ENCODE results near the gene MAPK8IP1. TPM values are rescaled to one million over a fixed set of nuclear protein-coding genes. Genes with fewer than 3 reads are reported as not detected.

MAPK8IP1 gene
- total and polyA plus RNA-seq, 2 donors (not counting 3 experiments of a cell fraction or from before 2014, with no cell fraction given) = 4.1 to 4.8 TPM

- Histone ChIP-seq H3K79me2 (ENCODE audit: control insufficient read depth, insufficient read depth, low read length) (no peaks in the 10 kb centered on the region), H3K27me3 (ENCODE audit: control insufficient read depth in 2 of 2, insufficient read depth in 2 of 2, low read length in 2 of 2) (no peaks in the 10 kb centered on the region), H3K36me3 (ENCODE audit: control insufficient read depth in 2 of 2, extremely low read depth in 1 of 2, insufficient read depth in 2 of 2, low read length in 2 of 2) (peaks cover 5 to 48% of the 10 kb centered on the region in 2 experiments), H4K20me1 (replicated peaks; ENCODE audit: control insufficient read depth, extremely low read depth, insufficient read depth, low read length) (no peaks in the 10 kb centered on the region), H3K9ac (replicated peaks; ENCODE audit: extremely low read depth, insufficient read depth, low read length) (no peak overlapping the region), H3K27ac (ENCODE audit: insufficient read depth, low read depth, low read length) (no peak overlapping the region), H3K9me3 (replicated peaks; ENCODE audit: control insufficient read depth, insufficient read depth, low read length) (no peaks in the 10 kb centered on the region), H2AFZ (ENCODE audit: low read depth, low read length) (no peak overlapping the region), H3K9me1 (replicated peaks; ENCODE audit: control insufficient read depth, extremely low read depth, insufficient read depth, low read length) (no peaks in the 10 kb centered on the region), H3K4me2 (ENCODE audit: insufficient read depth, low read length) (no peak overlapping the region), H3K4me3 (replicated peaks in 1 of 3; ENCODE audit: insufficient read depth in 1 of 3, low read depth in 1 of 3, low read length in 3 of 3) (no peak overlapping the region), H3K4me1 (ENCODE audit: control insufficient read depth, extremely low read depth, insufficient read depth, low read length) (no peaks in the 10 kb centered on the region)
- FAIRE-seq (no peak), DNase-seq (ENCODE audit: low read depth, low spot score) (no peak)
- ChIA-PET POLR2A (no interaction called here), CTCF (interaction anchor here (1.1 kb wide), 1 partner anchor 27 kb away, joined by 6 read pairs; no protein-coding TSS in a partner anchor)
- intact Hi-C loops (cut with micrococcal nuclease) (no loop called here), dilution Hi-C loops (cut with MboI; ENCODE audit: extremely low pct_ligation_motif_present, low sequenced_read_pairs) (no loop called here)
- TF ChIP-seq EZH2 (IDR thresholded peaks at IDR 0.05; ENCODE audit: borderline replicate concordance, low read depth, low read length, severe bottlenecking) (no peak), FOS (IDR thresholded peaks at IDR 0.05; ENCODE audit: borderline replicate concordance, insufficient read depth, low read length) (no peak)
- BruUV-seq (replicated peaks) = no TSS peak
Measured at GRCh38 chr11:45869551-45869950, 15.9 kb upstream of the MAPK8IP1 start.

- Histone ChIP-seq H3K79me2 (ENCODE audit: control insufficient read depth, insufficient read depth, low read length) (no peaks in the 10 kb centered on the region), H2AFZ (ENCODE audit: low read depth, low read length) (no peak overlapping the region), H3K27me3 (ENCODE audit: control insufficient read depth in 2 of 2, insufficient read depth in 2 of 2, low read length in 2 of 2) (no peaks in the 10 kb centered on the region), H3K4me1 (ENCODE audit: control insufficient read depth, extremely low read depth, insufficient read depth, low read length) (no peaks in the 10 kb centered on the region), H3K27ac (ENCODE audit: insufficient read depth, low read depth, low read length) (no peak overlapping the region), H3K9me3 (replicated peaks; ENCODE audit: control insufficient read depth, insufficient read depth, low read length) (no peaks in the 10 kb centered on the region), H3K4me3 (replicated peaks in 1 of 3; ENCODE audit: insufficient read depth in 1 of 3, low read depth in 1 of 3, low read length in 3 of 3) (no peak overlapping the region), H3K9ac (replicated peaks; ENCODE audit: extremely low read depth, insufficient read depth, low read length) (no peak overlapping the region), H3K4me2 (ENCODE audit: insufficient read depth, low read length) (no peak overlapping the region), H3K9me1 (replicated peaks; ENCODE audit: control insufficient read depth, extremely low read depth, insufficient read depth, low read length) (no peaks in the 10 kb centered on the region), H3K36me3 (ENCODE audit: control insufficient read depth in 2 of 2, extremely low read depth in 1 of 2, insufficient read depth in 2 of 2, low read length in 2 of 2) (peaks cover 5 to 46% of the 10 kb centered on the region in 2 experiments), H4K20me1 (replicated peaks; ENCODE audit: control insufficient read depth, extremely low read depth, insufficient read depth, low read length) (no peaks in the 10 kb centered on the region)
- FAIRE-seq (no peak), DNase-seq (ENCODE audit: low read depth, low spot score) (no peak)
- no TSS peak for BruUV-seq (replicated peaks)
- intact Hi-C loops (cut with micrococcal nuclease) = no loop called here
- POLR2A ChIA-PET = no interaction called here
- dilution Hi-C loops (cut with MboI; ENCODE audit: extremely low pct_ligation_motif_present, low sequenced_read_pairs) = no loop called here
- TF ChIP-seq MYC (IDR thresholded peaks at IDR 0.05; ENCODE audit: low read depth, low read length) (no peak), GATA2 (IDR thresholded peaks at IDR 0.05; ENCODE audit: insufficient read depth, insufficient read length, low read depth, low read length) (no peak), POLR2AphosphoS5 (IDR thresholded peaks at IDR 0.05; ENCODE audit: insufficient read depth, low read depth, low read length) (no peak), FOS (IDR thresholded peaks at IDR 0.05; ENCODE audit: borderline replicate concordance, insufficient read depth, low read length) (no peak), CTCF (IDR thresholded peaks at IDR 0.05; ENCODE audit: extremely low read depth in 1 of 2, insufficient read depth in 1 of 2, low read depth in 1 of 2, low read length in 2 of 2) (no peak), EZH2 (IDR thresholded peaks at IDR 0.05; ENCODE audit: borderline replicate concordance, low read depth, low read length, severe bottlenecking) (no peak), JUN (IDR thresholded peaks at IDR 0.05; ENCODE audit: borderline replicate concordance, insufficient read depth, insufficient read length, low read depth) (no peak), POLR2A (IDR thresholded peaks at IDR 0.05; ENCODE audit: low read depth, low read length) (no peak), MAX (IDR thresholded peaks at IDR 0.05; ENCODE audit: insufficient read depth, insufficient read length) (no peak)
- CTCF ChIA-PET = interaction anchor here (1.0 to 4.1 kb wide), 3 partner anchors 11 to 136 kb away, joined by 3 to 39 read pairs (median 5); no protein-coding TSS in a partner anchor
Measured at GRCh38 chr11:45870706-45871105, 14.7 kb upstream of the MAPK8IP1 start.
